ENCODE data around the gene IL22.
A peak's percentile ranks its signal among the peaks of the same experiment; 100 is the strongest.

Gene IL22

GRCh38 chr12:68237619-68238018 lies 15.8 kb downstream of the IL22 start:
- no peak for DNase-seq
- H3K27ac ChIP-seq (ENCODE audit: insufficient read depth in 1 of 2, low read depth in 1 of 2, low read length in 2 of 2, poor library complexity in 1 of 2, severe bottlenecking in 2 of 2): no peak overlapping the region
- H3K4me3 ChIP-seq (ENCODE audit: control insufficient read depth in 1 of 7, extremely low read depth in 1 of 7, insufficient read depth in 4 of 7, low read depth in 2 of 7, low read length in 6 of 7): no peak overlapping the region
- H3K4me1 ChIP-seq (ENCODE audit: control extremely low read depth in 1 of 4, control insufficient read depth in 4 of 4, insufficient read depth in 4 of 4, low read length in 3 of 4): peaks cover 0 to 21% (median 8%) of the 10 kb centered on the region in 4 experiments
- ChIA-PET CTCF (interaction anchor here (0.9 to 2.5 kb wide), 4 partner anchors 13 to 96 kb away, joined by 3 to 10 read pairs (median 4); partner anchors contain the start of gene IL26), POLR2A (no interaction called here)
- H3K36me3 ChIP-seq (ENCODE audit: control insufficient read depth in 4 of 4, insufficient read depth in 4 of 4, low read length in 3 of 4): no peaks in the 10 kb centered on the region
- no peaks in the 10 kb centered on the region for H3K27me3 ChIP-seq (replicated peaks in 2 of 5; ENCODE audit: control insufficient read depth in 4 of 5, insufficient read depth in 5 of 5, low read length in 4 of 5)
- 83% methylated on average over 2 of the region's 2 CpGs for WGBS (ENCODE audit: insufficient coverage)
- no peaks in the 10 kb centered on the region for H3K9me3 ChIP-seq (ENCODE audit: control extremely low read depth in 1 of 5, control insufficient read depth in 4 of 5, insufficient read depth in 2 of 5, low read depth in 1 of 5, low read length in 4 of 5)

- WGBS (ENCODE audit: insufficient coverage): 79% methylated on average over 2 of the region's 2 CpGs
- peak overlapping the region in 4 of 7 experiments; percentile 49 to 83 (median 70) for H3K4me3 ChIP-seq (ENCODE audit: control insufficient read depth in 1 of 7, extremely low read depth in 1 of 7, insufficient read depth in 4 of 7, low read depth in 2 of 7, low read length in 6 of 7)
- POLR2A ChIA-PET: no interaction called here
- DNase-seq: peak; percentile 20 to 43 (median 40)
- CTCF ChIA-PET: interaction anchor here (0.9 to 2.5 kb wide), 5 partner anchors 9 to 97 kb away, joined by 3 to 10 read pairs (median 3); partner anchors contain the start of gene IL26
- no peaks in the 10 kb centered on the region for H3K27me3 ChIP-seq (replicated peaks in 2 of 5; ENCODE audit: control insufficient read depth in 4 of 5, insufficient read depth in 5 of 5, low read length in 4 of 5)
- H3K4me1 ChIP-seq (ENCODE audit: control extremely low read depth in 1 of 4, control insufficient read depth in 4 of 4, insufficient read depth in 4 of 4, low read length in 3 of 4): peaks cover 0 to 21% (median 8%) of the 10 kb centered on the region in 4 experiments
- peak overlapping the region in 1 of 2 experiments; percentile 37 for H3K27ac ChIP-seq (ENCODE audit: insufficient read depth in 1 of 2, low read depth in 1 of 2, low read length in 2 of 2, poor library complexity in 1 of 2, severe bottlenecking in 2 of 2)
- no peaks in the 10 kb centered on the region for H3K36me3 ChIP-seq (ENCODE audit: control insufficient read depth in 4 of 4, insufficient read depth in 4 of 4, low read length in 3 of 4)
- no peaks in the 10 kb centered on the region for H3K9me3 ChIP-seq (ENCODE audit: control extremely low read depth in 1 of 5, control insufficient read depth in 4 of 5, insufficient read depth in 2 of 5, low read depth in 1 of 5, low read length in 4 of 5)
Observed at GRCh38 chr12:68237078-68237477, 16.3 kb downstream of the IL22 start.

- ChIA-PET POLR2A (no interaction called here), CTCF (interaction anchor here (0.9 to 2.5 kb wide), 3 partner anchors 9 to 84 kb away, joined by 3 to 10 read pairs (median 3); partner anchors contain the start of gene IL26)
- peak overlapping the region in 6 of 7 experiments; percentile 7 to 83 (median 56) for H3K4me3 ChIP-seq (ENCODE audit: control insufficient read depth in 1 of 7, extremely low read depth in 1 of 7, insufficient read depth in 4 of 7, low read depth in 2 of 7, low read length in 6 of 7)
- no peaks in the 10 kb centered on the region for H3K27me3 ChIP-seq (replicated peaks in 2 of 5; ENCODE audit: control insufficient read depth in 4 of 5, insufficient read depth in 5 of 5, low read length in 4 of 5)
- peaks cover 0 to 21% (median 8%) of the 10 kb centered on the region in 4 experiments for H3K4me1 ChIP-seq (ENCODE audit: control extremely low read depth in 1 of 4, control insufficient read depth in 4 of 4, insufficient read depth in 4 of 4, low read length in 3 of 4)
- WGBS (ENCODE audit: insufficient coverage): 38% methylated on average over 7 of the region's 8 CpGs
- H3K27ac ChIP-seq (ENCODE audit: insufficient read depth in 1 of 2, low read depth in 1 of 2, low read length in 2 of 2, poor library complexity in 1 of 2, severe bottlenecking in 2 of 2): peak overlapping the region in 1 of 2 experiments; percentile 37
- no peaks in the 10 kb centered on the region for H3K36me3 ChIP-seq (ENCODE audit: control insufficient read depth in 4 of 4, insufficient read depth in 4 of 4, low read length in 3 of 4)
- no peaks in the 10 kb centered on the region for H3K9me3 ChIP-seq (ENCODE audit: control extremely low read depth in 1 of 5, control insufficient read depth in 4 of 5, insufficient read depth in 2 of 5, low read depth in 1 of 5, low read length in 4 of 5)
- peak; percentile 59 to 87 (median 80) for DNase-seq
Observed at GRCh38 chr12:68236421-68237059, 16.9 kb downstream of the IL22 start.

GRCh38 chr12:68235576-68235975 lies 17.8 kb downstream of the IL22 start:
- CTCF ChIA-PET: interaction anchor here (1.1 to 2.5 kb wide), 2 partner anchors 11 to 14 kb away, joined by 3 to 10 read pairs; partner anchors contain the start of gene IL26
- H3K27me3 ChIP-seq (replicated peaks in 2 of 5; ENCODE audit: control insufficient read depth in 4 of 5, insufficient read depth in 5 of 5, low read length in 4 of 5): no peaks in the 10 kb centered on the region
- no peak overlapping the region for H3K4me3 ChIP-seq (ENCODE audit: control insufficient read depth in 1 of 7, extremely low read depth in 1 of 7, insufficient read depth in 4 of 7, low read depth in 2 of 7, low read length in 6 of 7)
- peaks cover 0 to 14% (median 5%) of the 10 kb centered on the region in 4 experiments for H3K4me1 ChIP-seq (ENCODE audit: control extremely low read depth in 1 of 4, control insufficient read depth in 4 of 4, insufficient read depth in 4 of 4, low read length in 3 of 4)
- WGBS (ENCODE audit: insufficient coverage): 100% methylated on average over 2 of the region's 2 CpGs
- no peaks in the 10 kb centered on the region for H3K36me3 ChIP-seq (ENCODE audit: control insufficient read depth in 4 of 4, insufficient read depth in 4 of 4, low read length in 3 of 4)
- no peaks in the 10 kb centered on the region for H3K9me3 ChIP-seq (ENCODE audit: control extremely low read depth in 1 of 5, control insufficient read depth in 4 of 5, insufficient read depth in 2 of 5, low read depth in 1 of 5, low read length in 4 of 5)
- no peak for DNase-seq
- H3K27ac ChIP-seq (ENCODE audit: insufficient read depth in 1 of 2, low read depth in 1 of 2, low read length in 2 of 2, poor library complexity in 1 of 2, severe bottlenecking in 2 of 2): no peak overlapping the region
- POLR2A ChIA-PET: no interaction called here

GRCh38 chr12:68234140-68234539 lies 19.3 kb downstream of the IL22 start:
- Histone ChIP-seq H3K36me3 (ENCODE audit: control insufficient read depth in 4 of 4, insufficient read depth in 4 of 4, low read length in 3 of 4) (no peaks in the 10 kb centered on the region), H3K27me3 (replicated peaks in 2 of 5; ENCODE audit: control insufficient read depth in 4 of 5, insufficient read depth in 5 of 5, low read length in 4 of 5) (no peaks in the 10 kb centered on the region), H3K9me3 (ENCODE audit: control extremely low read depth in 1 of 5, control insufficient read depth in 4 of 5, insufficient read depth in 2 of 5, low read depth in 1 of 5, low read length in 4 of 5) (no peaks in the 10 kb centered on the region), H3K27ac (ENCODE audit: insufficient read depth in 1 of 2, low read depth in 1 of 2, low read length in 2 of 2, poor library complexity in 1 of 2, severe bottlenecking in 2 of 2) (no peak overlapping the region), H3K4me3 (ENCODE audit: control insufficient read depth in 1 of 7, extremely low read depth in 1 of 7, insufficient read depth in 4 of 7, low read depth in 2 of 7, low read length in 6 of 7) (no peak overlapping the region), H3K4me1 (ENCODE audit: control extremely low read depth in 1 of 4, control insufficient read depth in 4 of 4, insufficient read depth in 4 of 4, low read length in 3 of 4) (peaks cover 0 to 14% (median 5%) of the 10 kb centered on the region in 4 experiments)
- CTCF ChIA-PET: interaction anchor here (1.2 to 1.6 kb wide), 2 partner anchors 11 to 17 kb away, joined by 4 to 10 read pairs; no protein-coding TSS in a partner anchor
- POLR2A ChIA-PET: no interaction called here
- 88% methylated on average over 1 of the region's 2 CpGs for WGBS (ENCODE audit: insufficient coverage)
- DNase-seq: peak in 2 of 3 donors; percentile 9 to 24

- DNase-seq: no peak
- no peaks in the 10 kb centered on the region for H3K9me3 ChIP-seq (ENCODE audit: control extremely low read depth in 1 of 5, control insufficient read depth in 4 of 5, insufficient read depth in 2 of 5, low read depth in 1 of 5, low read length in 4 of 5)
- POLR2A ChIA-PET: no interaction called here
Observed at GRCh38 chr12:68233498-68233897, 19.9 kb downstream of the IL22 start.

GRCh38 chr12:68231691-68232090 lies 21.7 kb downstream of the IL22 start:
- ChIA-PET CTCF (interaction anchor here (1.0 to 2.6 kb wide), 3 partner anchors 8 to 90 kb away, joined by 4 to 11 read pairs (median 5); no protein-coding TSS in a partner anchor), POLR2A (no interaction called here)
- H3K4me1 ChIP-seq (ENCODE audit: control extremely low read depth in 1 of 4, control insufficient read depth in 4 of 4, insufficient read depth in 4 of 4, low read length in 3 of 4): peaks cover 0 to 6% (median 3%) of the 10 kb centered on the region in 4 experiments
- H3K27ac ChIP-seq (ENCODE audit: insufficient read depth in 1 of 2, low read depth in 1 of 2, low read length in 2 of 2, poor library complexity in 1 of 2, severe bottlenecking in 2 of 2): no peak overlapping the region
- no CpG with 5 or more reads among the region's 3 CpGs for WGBS (ENCODE audit: insufficient coverage)
- H3K9me3 ChIP-seq (ENCODE audit: control extremely low read depth in 1 of 5, control insufficient read depth in 4 of 5, insufficient read depth in 2 of 5, low read depth in 1 of 5, low read length in 4 of 5): no peaks in the 10 kb centered on the region
- H3K27me3 ChIP-seq (replicated peaks in 2 of 5; ENCODE audit: control insufficient read depth in 4 of 5, insufficient read depth in 5 of 5, low read length in 4 of 5): no peaks in the 10 kb centered on the region
- H3K4me3 ChIP-seq (ENCODE audit: control insufficient read depth in 1 of 7, extremely low read depth in 1 of 7, insufficient read depth in 4 of 7, low read depth in 2 of 7, low read length in 6 of 7): no peak overlapping the region
- DNase-seq: no peak
- H3K36me3 ChIP-seq (ENCODE audit: control insufficient read depth in 4 of 4, insufficient read depth in 4 of 4, low read length in 3 of 4): no peaks in the 10 kb centered on the region

More at GRCh38 chr12:68233498-68233897, 19.9 kb downstream of the IL22 start:
- no peak overlapping the region for H3K4me3 ChIP-seq (ENCODE audit: control insufficient read depth in 1 of 7, extremely low read depth in 1 of 7, insufficient read depth in 4 of 7, low read depth in 2 of 7, low read length in 6 of 7)
- no peak overlapping the region for H3K27ac ChIP-seq (ENCODE audit: insufficient read depth in 1 of 2, low read depth in 1 of 2, low read length in 2 of 2, poor library complexity in 1 of 2, severe bottlenecking in 2 of 2)
- H3K4me1 ChIP-seq (ENCODE audit: control extremely low read depth in 1 of 4, control insufficient read depth in 4 of 4, insufficient read depth in 4 of 4, low read length in 3 of 4): peaks cover 0 to 14% (median 5%) of the 10 kb centered on the region in 4 experiments
- no peaks in the 10 kb centered on the region for H3K36me3 ChIP-seq (ENCODE audit: control insufficient read depth in 4 of 4, insufficient read depth in 4 of 4, low read length in 3 of 4)
- whole genome bisulfite sequencing (ENCODE audit: insufficient coverage): 100% methylated on average over 2 of the region's 5 CpGs
- CTCF ChIA-PET: interaction anchor here (1.2 to 1.6 kb wide), 2 partner anchors 10 to 17 kb away, joined by 4 to 10 read pairs; no protein-coding TSS in a partner anchor
- H3K27me3 ChIP-seq (replicated peaks in 2 of 5; ENCODE audit: control insufficient read depth in 4 of 5, insufficient read depth in 5 of 5, low read length in 4 of 5): no peaks in the 10 kb centered on the region

Data from common myeloid progenitor, CD34-positive (primary cell).